GM12873 (cell line): Measurements from ENCODE around the gene CENPS.

Experiments
- TF ChIP-seq, protein P1 (sequence below): IDR thresholded peaks from 2 replicates; pipeline ENCODE4 v1.5.1; 2012; ENCODE audit warnings: low read depth, mild to moderate bottlenecking, moderate library complexity, low read length, control low read depth; ENCODE audit not compliant: insufficient read depth; ENCODE audit errors: missing control alignments

Gene CENPS

GRCh38 chr1:10401281-10401680, 29.0 kb upstream of the CENPS start:
- TF ChIP-seq, protein P1, sequence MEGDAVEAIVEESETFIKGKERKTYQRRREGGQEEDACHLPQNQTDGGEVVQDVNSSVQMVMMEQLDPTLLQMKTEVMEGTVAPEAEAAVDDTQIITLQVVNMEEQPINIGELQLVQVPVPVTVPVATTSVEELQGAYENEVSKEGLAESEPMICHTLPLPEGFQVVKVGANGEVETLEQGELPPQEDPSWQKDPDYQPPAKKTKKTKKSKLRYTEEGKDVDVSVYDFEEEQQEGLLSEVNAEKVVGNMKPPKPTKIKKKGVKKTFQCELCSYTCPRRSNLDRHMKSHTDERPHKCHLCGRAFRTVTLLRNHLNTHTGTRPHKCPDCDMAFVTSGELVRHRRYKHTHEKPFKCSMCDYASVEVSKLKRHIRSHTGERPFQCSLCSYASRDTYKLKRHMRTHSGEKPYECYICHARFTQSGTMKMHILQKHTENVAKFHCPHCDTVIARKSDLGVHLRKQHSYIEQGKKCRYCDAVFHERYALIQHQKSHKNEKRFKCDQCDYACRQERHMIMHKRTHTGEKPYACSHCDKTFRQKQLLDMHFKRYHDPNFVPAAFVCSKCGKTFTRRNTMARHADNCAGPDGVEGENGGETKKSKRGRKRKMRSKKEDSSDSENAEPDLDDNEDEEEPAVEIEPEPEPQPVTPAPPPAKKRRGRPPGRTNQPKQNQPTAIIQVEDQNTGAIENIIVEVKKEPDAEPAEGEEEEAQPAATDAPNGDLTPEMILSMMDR: no peak

GRCh38 chr1:10402729-10403274, 27.4 kb upstream of the CENPS start:
- TF ChIP-seq, protein P1: no peak

GRCh38 chr1:10407201-10407600, 23.0 kb upstream of the CENPS start:
- TF ChIP-seq, protein P1: no peak

GRCh38 chr1:10415211-10415930, 14.9 kb upstream of the CENPS start:
- TF ChIP-seq, protein P1: no peak

DNA sequence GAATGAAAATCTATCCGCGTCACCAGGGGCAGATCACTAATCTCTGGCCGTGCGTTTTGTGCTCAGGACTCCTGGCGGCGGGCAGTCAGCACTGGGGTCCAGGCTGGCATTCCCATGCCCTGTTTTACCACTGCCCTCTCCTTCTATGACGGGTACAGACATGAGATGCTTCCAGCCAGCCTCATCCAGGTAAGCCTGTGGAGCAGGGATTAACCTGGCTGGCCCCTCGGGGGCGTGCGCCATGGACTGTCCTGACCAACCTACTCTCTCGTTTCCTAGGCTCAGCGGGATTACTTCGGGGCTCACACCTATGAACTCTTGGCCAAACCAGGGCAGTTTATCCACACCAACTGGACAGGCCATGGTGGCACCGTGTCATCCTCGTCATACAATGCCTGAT, 10.9 kb upstream of the CENPS start:
- TF ChIP-seq, protein P1: no peak

- TF ChIP-seq, protein P1: no peak
Observed at GRCh38 chr1:10421637-10422036, 8.6 kb upstream of the CENPS start.

DNA sequence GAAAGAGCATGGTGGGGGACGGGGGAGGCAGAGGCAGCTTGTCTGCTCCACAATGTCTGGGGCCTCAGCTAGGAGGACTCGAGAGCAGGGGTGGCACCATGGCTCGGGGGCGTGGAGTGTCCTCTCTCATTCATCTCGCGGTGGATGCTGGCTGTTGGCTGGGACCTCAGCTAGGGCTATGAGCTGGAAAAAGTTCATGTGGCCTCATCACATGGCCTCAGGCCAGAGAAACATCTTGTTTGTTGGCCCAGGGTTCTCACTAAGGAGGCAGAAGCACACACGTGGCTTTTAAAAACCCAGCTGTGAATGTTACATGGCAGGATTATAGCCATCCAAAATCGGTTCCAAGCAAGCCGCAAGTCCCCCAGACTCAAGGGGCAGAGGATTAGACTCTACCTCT, 6.2 kb upstream of the CENPS start:
- TF ChIP-seq, protein P1: no peak
